A549 (cell line): ENCODE measurements around the gene SLC39A5. TPM values are rescaled to one million over a fixed set of nuclear protein-coding genes. Genes with fewer than 3 reads are reported as not detected.
A peak's percentile ranks its signal among the peaks of the same experiment; 100 is the strongest.

Experiments
- ATAC-seq, 2 experiments: fragments of 200-7000 bp in 1 of 2; fragments of >200 bp in 1 of 2; cut with Nextera tagmentation in 1 of 2; cut with Tn5 transposase in 1 of 2; 3 replicates each; pipeline versions ENCODE4 v1.8.0 to v1.9.1; 2018 to 2020; ENCODE audit warnings: mild to moderate bottlenecking in 1 of 2, moderate library complexity in 1 of 2
- CTCF ChIA-PET: fragments of 300-600 bp; sonication (Branson Sonifier 250); formaldehyde crosslinking; extraction: SDS; loops from one replicate; lab custom pipeline; 2021; ENCODE audit warnings: antibody characterized with exemption, inconsistent platforms; lab: Yijun Ruan, JAX
- POLR2A ChIA-PET: fragments of 350-600 bp; formaldehyde crosslinking; extraction: SDS; loops from one replicate; lab custom pipeline; 2021; ENCODE audit warnings: antibody characterized with exemption, inconsistent platforms; lab: Yijun Ruan, JAX
- DNase-seq, 2 experiments: peaks; one replicate each; pipeline versions ENCODE4 v3.0.0 to v3.0.0-alpha.2; 2011 to 2016; ENCODE audit warnings: low read depth in 1 of 2, low spot score in 1 of 2
- FAIRE-seq: peaks from 2 replicates; lab custom pipeline; 2011; peaks lifted over from hg19 to GRCh38; lab: Jason Lieb, UNC
- H3K27ac ChIP-seq, 2 experiments: fragments of >200 bp; sonication (Bioruptor Twin); formaldehyde crosslinking; 3 replicates each; pipeline ENCODE4 v1.5.1; 2016 to 2017
- H3K4me1 ChIP-seq: fragments of >200 bp; sonication (Bioruptor Twin); formaldehyde crosslinking; 3 replicates; pipeline ENCODE4 v1.6.1; 2016
- H3K4me2 ChIP-seq: fragments of >200 bp; sonication (Bioruptor Twin); formaldehyde crosslinking; 3 replicates; pipeline ENCODE4 v1.6.1; 2016
- H3K4me3 ChIP-seq: fragments of >200 bp; sonication (Bioruptor Twin); formaldehyde crosslinking; 3 replicates; pipeline ENCODE4 v1.5.1; 2016
- H3K9me3 ChIP-seq: fragments of >200 bp; sonication (Bioruptor Twin); formaldehyde crosslinking; 3 replicates; pipeline ENCODE4 v1.6.1; 2016
- BCL3 ChIP-seq: fragments of >200 bp; sonication (Bioruptor Twin); formaldehyde crosslinking; IDR thresholded peaks from 3 replicates; pipeline ENCODE4 v1.6.1; 2016
- CEBPB ChIP-seq, 2 experiments: fragments of >200 bp in 1 of 2; sonication (Bioruptor Twin) in 1 of 2; formaldehyde crosslinking in 1 of 2; IDR thresholded peaks; 2 replicates each; pipeline ENCODE4 v1.6.1; 2012 to 2016
- CHD4 ChIP-seq: fragments of 200-600 bp; sonication (generic); IDR thresholded peaks from 2 replicates; pipeline ENCODE4 v1.6.1; 2016; ENCODE audit warnings: antibody characterized with exemption, mild to moderate bottlenecking, borderline replicate concordance
- CTCF ChIP-seq: fragments of >200 bp; sonication (Bioruptor Twin); formaldehyde crosslinking; IDR thresholded peaks from 3 replicates; pipeline ENCODE4 v1.5.1; 2016
- EP300 ChIP-seq, 2 experiments: fragments of >200 bp; sonication (Bioruptor Twin); formaldehyde crosslinking; IDR thresholded peaks; 2 replicates in 1 of 2; 3 replicates in 1 of 2; pipeline ENCODE4 v1.6.1; 2016 to 2017
- FOSB ChIP-seq: fragments of 250-450 bp; sonication (Bioruptor Pico); IDR thresholded peaks from 2 replicates; pipeline ENCODE4 v1.5.0; 2020; ENCODE audit warnings: mild to moderate bottlenecking, moderate library complexity
- FOSL2 ChIP-seq, 2 experiments: fragments of 450-650 bp in 1 of 2; fragments of >200 bp in 1 of 2; sonication (Bioruptor Twin) in 1 of 2; formaldehyde crosslinking; IDR thresholded peaks; 2 replicates each; pipeline versions ENCODE4 v1.5.0 to v1.6.1; 2016 to 2020; ENCODE audit warnings: mild to moderate bottlenecking in 1 of 2, moderate library complexity in 1 of 2
- GATA3 ChIP-seq: IDR thresholded peaks from 2 replicates; pipeline ENCODE4 v1.6.1; 2012; ENCODE audit warnings: borderline replicate concordance
- HEYL ChIP-seq: fragments of 250-450 bp; sonication (Bioruptor Pico); IDR thresholded peaks from 2 replicates; pipeline ENCODE4 v1.8.0; 2021; ENCODE audit warnings: mild to moderate bottlenecking, moderate library complexity
- HMGXB4 ChIP-seq: fragments of 250-450 bp; sonication (Bioruptor Pico); IDR thresholded peaks from 2 replicates; pipeline ENCODE4 v1.5.0; 2021; ENCODE audit warnings: mild to moderate bottlenecking, moderate library complexity, borderline replicate concordance
- HOXA7 ChIP-seq: fragments of 250-450 bp; sonication (Bioruptor Pico); IDR thresholded peaks from 2 replicates; pipeline ENCODE4 v1.5.0; 2020; ENCODE audit warnings: mild to moderate bottlenecking, moderate library complexity
- HOXB13 ChIP-seq: fragments of 250-450 bp; sonication (Bioruptor Pico); IDR thresholded peaks from 2 replicates; pipeline ENCODE4 v1.5.0; 2020; ENCODE audit warnings: low read depth, mild to moderate bottlenecking, moderate library complexity
- HOXB5 ChIP-seq: fragments of 250-450 bp; sonication (Bioruptor Pico); IDR thresholded peaks from 2 replicates; pipeline ENCODE4 v1.5.0; 2020; ENCODE audit warnings: mild to moderate bottlenecking, moderate library complexity
- JUN ChIP-seq, 2 experiments: fragments of >200 bp; sonication (Bioruptor Twin); formaldehyde crosslinking; IDR thresholded peaks; 2 replicates in 1 of 2; 3 replicates in 1 of 2; pipeline ENCODE4 v1.6.1; 2016 to 2017
- JUNB ChIP-seq: fragments of >200 bp; sonication (Bioruptor Twin); formaldehyde crosslinking; IDR thresholded peaks from 2 replicates; pipeline ENCODE4 v1.6.1; 2016
- KDM1A ChIP-seq: fragments of 200-600 bp; sonication (generic); IDR thresholded peaks from 2 replicates; pipeline ENCODE4 v1.6.1; 2016; ENCODE audit warnings: low read depth, mild to moderate bottlenecking
- KDM5A ChIP-seq: fragments of 200-600 bp; sonication (generic); IDR thresholded peaks from 2 replicates; pipeline ENCODE4 v1.6.1; 2016; ENCODE audit warnings: antibody characterized with exemption, mild to moderate bottlenecking
- MAX ChIP-seq: IDR thresholded peaks from 2 replicates; pipeline ENCODE4 v1.6.1; 2012
- MAZ ChIP-seq: fragments of 150-350 bp; IDR thresholded peaks from 2 replicates; pipeline ENCODE4 v1.6.1; 2014; ENCODE audit warnings: antibody characterized with exemption, low read depth, low read length, borderline replicate concordance
- NR3C1 ChIP-seq: fragments of >200 bp; sonication (Bioruptor Twin); formaldehyde crosslinking; IDR thresholded peaks from 3 replicates; pipeline ENCODE4 v1.6.1; 2017
- PHF8 ChIP-seq: fragments of 200-600 bp; sonication (generic); IDR thresholded peaks from 2 replicates; pipeline ENCODE4 v1.6.1; 2016; ENCODE audit warnings: low read depth, mild to moderate bottlenecking, antibody characterized with exemption, moderate library complexity, borderline replicate concordance
- POLR2A ChIP-seq: IDR thresholded peaks from 2 replicates; pipeline ENCODE4 v1.6.1; 2012; ENCODE audit warnings: mild to moderate bottlenecking, low read length
- RAD21 ChIP-seq, 2 experiments: fragments of >200 bp in 1 of 2; sonication (Bioruptor Twin) in 1 of 2; formaldehyde crosslinking in 1 of 2; IDR thresholded peaks in 1 of 2; conservative IDR thresholded peaks in 1 of 2; 2 replicates in 1 of 2; 3 replicates in 1 of 2; pipeline ENCODE4 v1.6.1; 2012 to 2018; ENCODE audit warnings: inconsistent platforms in 1 of 2
- REST ChIP-seq: fragments of 200-600 bp; sonication (generic); IDR thresholded peaks from 2 replicates; pipeline ENCODE4 v1.6.1; 2016; ENCODE audit warnings: antibody characterized with exemption, mild to moderate bottlenecking, moderate library complexity
- RFX5 ChIP-seq: fragments of 450-650 bp; IDR thresholded peaks from 2 replicates; pipeline ENCODE4 v1.7.1; 2014; ENCODE audit warnings: antibody characterized with exemption, mild to moderate bottlenecking, moderate library complexity
- RNF2 ChIP-seq: fragments of 200-600 bp; sonication (generic); IDR thresholded peaks from 2 replicates; pipeline ENCODE4 v1.6.1; 2016; ENCODE audit warnings: low read depth, mild to moderate bottlenecking, antibody characterized with exemption, moderate library complexity, borderline replicate concordance
- SMC3 ChIP-seq: fragments of >200 bp; sonication (Bioruptor Twin); formaldehyde crosslinking; IDR thresholded peaks from 3 replicates; pipeline ENCODE4 v1.6.1; 2018; ENCODE audit warnings: inconsistent platforms
- TP53 ChIP-seq: fragments of 250-450 bp; sonication (Bioruptor Pico); IDR thresholded peaks from 2 replicates; pipeline ENCODE4 v1.5.0; 2021; ENCODE audit warnings: mild to moderate bottlenecking, moderate library complexity
- ZC3H11A ChIP-seq: fragments of 450-650 bp; IDR thresholded peaks from 2 replicates; pipeline ENCODE4 v1.6.1; 2014; ENCODE audit warnings: antibody characterized with exemption, mild to moderate bottlenecking
- ZFP36 ChIP-seq: fragments of 450-650 bp; IDR thresholded peaks from 2 replicates; pipeline ENCODE4 v1.6.1; 2014; ENCODE audit warnings: borderline replicate concordance; ENCODE audit not compliant: partially characterized antibody
- WGBS: methylation state at CpG from one replicate; pipeline ENCODE4 v1.1.6; 2017; ENCODE audit errors: missing lambda C conversion rate; 5-methylcytosine and 5-hydroxymethylcytosine counted together
- polyA plus RNA-seq, 4 experiments: library from polyadenylated mRNA; depleted of rRNA in 3 of 4; stranded (reverse); fragments of >200 nt; fragmentation: RNase III in 1 of 4; extraction: RNeasy Plus Mini Kit Qiagen cat#74134 plus additional on column Dnase treatment in 1 of 4; gene quantifications; 2 replicates in 3 of 4; 3 replicates in 1 of 4; pipeline ENCODE4 v1.2.3, GENCODE V29; 2011 to 2017

The SLC39A5 gene
- polyA plus RNA-seq, 2 of the 4 experiments (the other 2 are of a cell fraction): 0.23 TPM; not detected in 1

- Histone ChIP-seq H3K27ac (peak within 1 kb of the TSS; percentile 92 to 97), H3K4me2 (peak within 1 kb of the TSS; percentile 79), H3K9me3 (no peaks in the 10 kb centered on the region), H3K4me1 (peaks cover 47% of the 10 kb centered on the region), H3K4me3 (peak within 1 kb of the TSS; percentile 94)
- under 1% methylated on average over 23 of the region's 78 CpGs for WGBS
- ATAC-seq (peak; percentile 86 to 89), DNase-seq (peak; percentile 80 to 88), FAIRE-seq (no peak)
- ChIA-PET CTCF (interaction anchor here (0.5 to 14.6 kb wide), 43 partner anchors 11 to 1018 kb away, joined by 3 to 146 read pairs (median 5); partner anchors contain the start of genes CNPY2, COQ10A, RNF41 and SMARCC2), POLR2A (interaction anchor here (0.5 to 2.7 kb wide), 6 partner anchors 9 to 206 kb away, joined by 3 to 21 read pairs (median 4); partner anchors contain the start of genes COQ10A, CS, RNF41 and SMARCC2)
- TF ChIP-seq KDM5A (peak; percentile 46; the same call in 1 of the 2 replicates), HEYL (no peak), KDM1A (no peak), POLR2A (peak; percentile 65), CHD4 (no peak), RNF2 (no peak), RFX5 (peak; percentile 30; the same call in 1 of the 2 replicates), ZFP36 (no peak), CEBPB (IDR thresholded peaks at IDR 0.05) (no peak), JUN (IDR thresholded peaks at IDR 0.05) (peak; percentile 57 to 75; a peak in 4 of 5 replicates), MAZ (no peak; the same call in 1 of the 2 replicates), BCL3 (peak; percentile 87), PHF8 (peak; percentile 97), CTCF (peak; percentile 87), HMGXB4 (CRISPR knock-in tag) (peak; percentile 99), HOXA7 (no peak), NR3C1 (no peak), ZC3H11A (no peak), SMC3 (peak; percentile 72), HOXB13 (CRISPR knock-in tag) (no peak), EP300 (IDR thresholded peaks at IDR 0.05) (no peak), TP53 (CRISPR knock-in tag) (no peak), HOXB5 (CRISPR knock-in tag) (no peak), MAX (peak; percentile 52; the same call in 1 of the 2 replicates), FOSB (CRISPR knock-in tag) (no peak), REST (no peak), FOSL2 (IDR thresholded peaks at IDR 0.05) (no peak), FOSL2 (CRISPR knock-in tag; IDR thresholded peaks at IDR 0.05) (no peak), JUNB (no peak), RAD21 (conservative IDR thresholded peaks at IDR 0.05 in 1 of 2, IDR thresholded peaks at IDR 0.05 in 1 of 2) (0 out of 5 replicates have a peak, but pooled peaks of 1 of the 2 experiments have one; percentile 39), GATA3 (no peak)
Observed at GRCh38 chr12:56258068-56258819, 28.4 kb downstream of the SLC39A5 start, which contains the start of gene ANKRD52. Gene ANKRD52 (minus strand): TSS chr12:56258384. CDS start chr12:56258269, 115 bp downstream.
